ENCODE measurements around the gene KDM2B.

The KDM2B gene

DNA sequence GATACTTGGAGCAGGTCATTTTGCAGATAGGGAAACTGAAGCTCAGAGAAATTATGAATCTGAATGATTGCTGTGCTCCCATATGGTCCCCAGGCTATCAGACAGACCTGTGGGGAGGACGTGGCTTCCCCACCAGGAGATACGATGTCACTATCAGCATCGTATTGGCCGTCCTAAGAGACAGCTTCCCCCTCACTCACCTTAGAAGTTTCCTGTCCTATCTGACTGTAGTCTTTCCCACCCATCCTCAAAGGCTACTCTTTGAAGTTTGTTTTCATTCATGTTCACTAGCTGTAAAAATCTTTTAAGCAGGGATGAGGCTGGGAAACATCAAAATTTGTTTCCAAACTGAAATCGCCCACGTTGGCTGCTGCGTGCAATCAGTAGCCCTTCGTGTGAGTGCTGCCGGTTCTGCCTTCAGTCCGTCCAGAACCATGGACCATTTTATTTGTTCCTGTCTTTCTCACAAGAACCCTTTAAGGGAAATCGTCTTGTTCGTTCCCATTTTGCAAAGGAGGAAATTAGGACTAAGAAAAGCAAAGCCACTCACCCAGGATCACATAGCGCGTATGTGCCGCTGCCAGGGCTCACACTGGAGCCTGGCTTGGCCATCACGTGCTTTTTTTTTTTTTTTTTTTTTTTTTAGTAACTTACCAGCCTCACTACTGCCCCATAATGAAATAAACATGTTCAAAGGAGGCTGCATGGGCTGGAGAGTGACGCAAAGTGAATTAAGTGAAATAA, 1.0 kb upstream of the KDM2B start:
- Histone ChIP-seq H3K27ac (ENCODE audit: low read depth, low read length, poor library complexity, severe bottlenecking) (peak overlapping the region; percentile 57), H2AFZ (ENCODE audit: low read length) (no peak overlapping the region), H4K20me1 (ENCODE audit: insufficient read depth, low read length) (no peaks in the 10 kb centered on the region), H3F3A (ENCODE audit: insufficient read depth, low read length) (no peaks in the 10 kb centered on the region), H3K9ac (ENCODE audit: low read length) (peak overlapping the region; percentile 64; the same call in 1 of the 2 replicates), H3K4me1 (ENCODE audit: insufficient read depth, low read length, severe bottlenecking) (peaks cover 35% of the 10 kb centered on the region), H3K9me2 (ENCODE audit: low read depth, low read length) (no peaks in the 10 kb centered on the region), H3K79me2 (ENCODE audit: insufficient read depth, low read length) (no peaks in the 10 kb centered on the region), H3K36me3 (ENCODE audit: insufficient read depth, low read length) (no peaks in the 10 kb centered on the region), H3K9me3 (ENCODE audit: low read length) (no peaks in the 10 kb centered on the region), H3K27me3 (ENCODE audit: insufficient read depth, low read length) (no peaks in the 10 kb centered on the region), H3K4me3 (ENCODE audit: low read depth, low read length, poor library complexity, severe bottlenecking) (peak overlapping the region; percentile 74), H3K4me2 (ENCODE audit: low read length) (peak overlapping the region; percentile 84)
- TF ChIP-seq EZH2 (IDR thresholded peaks at IDR 0.05; ENCODE audit: borderline replicate concordance, low read length): no peak
- TF ChIP-seq, protein P1, sequence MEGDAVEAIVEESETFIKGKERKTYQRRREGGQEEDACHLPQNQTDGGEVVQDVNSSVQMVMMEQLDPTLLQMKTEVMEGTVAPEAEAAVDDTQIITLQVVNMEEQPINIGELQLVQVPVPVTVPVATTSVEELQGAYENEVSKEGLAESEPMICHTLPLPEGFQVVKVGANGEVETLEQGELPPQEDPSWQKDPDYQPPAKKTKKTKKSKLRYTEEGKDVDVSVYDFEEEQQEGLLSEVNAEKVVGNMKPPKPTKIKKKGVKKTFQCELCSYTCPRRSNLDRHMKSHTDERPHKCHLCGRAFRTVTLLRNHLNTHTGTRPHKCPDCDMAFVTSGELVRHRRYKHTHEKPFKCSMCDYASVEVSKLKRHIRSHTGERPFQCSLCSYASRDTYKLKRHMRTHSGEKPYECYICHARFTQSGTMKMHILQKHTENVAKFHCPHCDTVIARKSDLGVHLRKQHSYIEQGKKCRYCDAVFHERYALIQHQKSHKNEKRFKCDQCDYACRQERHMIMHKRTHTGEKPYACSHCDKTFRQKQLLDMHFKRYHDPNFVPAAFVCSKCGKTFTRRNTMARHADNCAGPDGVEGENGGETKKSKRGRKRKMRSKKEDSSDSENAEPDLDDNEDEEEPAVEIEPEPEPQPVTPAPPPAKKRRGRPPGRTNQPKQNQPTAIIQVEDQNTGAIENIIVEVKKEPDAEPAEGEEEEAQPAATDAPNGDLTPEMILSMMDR (IDR thresholded peaks at IDR 0.05; ENCODE audit: low read length): no peak

DNA sequence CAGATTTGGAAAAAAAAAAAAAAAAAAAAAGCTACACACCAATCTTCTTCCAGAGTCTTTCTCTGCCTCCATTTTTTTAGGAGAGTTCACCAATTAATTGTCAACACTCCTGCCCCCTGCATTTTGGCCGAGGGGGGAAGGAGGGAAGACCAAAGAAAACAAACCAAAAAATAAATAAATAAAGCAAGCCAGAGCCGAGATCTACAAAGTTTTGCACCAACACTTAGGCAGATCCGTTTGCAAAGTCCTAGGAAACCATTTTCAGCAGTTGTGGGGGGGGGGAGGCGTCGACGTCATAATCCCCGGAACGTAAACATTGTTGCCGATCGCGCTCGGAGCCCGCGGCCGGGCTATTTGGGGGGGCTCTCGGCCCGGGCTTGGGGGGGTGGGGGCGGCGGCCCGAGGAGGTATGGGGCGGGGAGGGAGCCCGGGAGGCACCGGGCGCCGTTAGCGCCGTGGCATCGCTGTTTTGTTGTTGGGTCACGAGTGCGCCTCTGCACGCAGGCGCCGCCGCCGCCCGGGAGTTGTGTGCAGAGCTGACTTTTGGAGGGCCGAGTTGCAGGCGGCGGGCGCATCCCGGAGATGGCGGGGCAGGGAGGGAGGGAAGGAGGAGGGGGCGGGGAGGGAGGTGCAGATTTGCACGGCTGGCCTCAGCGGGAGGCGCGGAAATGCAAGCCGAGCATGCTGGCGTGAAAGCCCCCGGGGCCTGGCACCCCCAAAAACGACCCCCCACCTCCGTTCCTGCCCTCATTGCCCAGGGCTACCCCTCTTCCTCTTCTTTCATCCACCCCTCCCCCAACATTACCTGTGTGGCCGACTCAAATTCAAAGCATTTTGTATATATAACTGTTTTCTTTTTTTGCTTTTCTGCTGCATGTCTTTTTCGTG, 598 bp downstream of the KDM2B start:
- TF ChIP-seq, protein P1 (IDR thresholded peaks at IDR 0.05; ENCODE audit: low read length): no peak
- no peak for TF ChIP-seq EZH2 (IDR thresholded peaks at IDR 0.05; ENCODE audit: borderline replicate concordance, low read length)
- Histone ChIP-seq H3K4me3 (ENCODE audit: low read depth, low read length, poor library complexity, severe bottlenecking) (peak overlapping the region; percentile 74), H3K36me3 (ENCODE audit: insufficient read depth, low read length) (0 out of 2 replicates have a peak, but pooled peaks cover 4% of the 10 kb centered on the region), H3K4me1 (ENCODE audit: insufficient read depth, low read length, severe bottlenecking) (peaks cover 35% of the 10 kb centered on the region), H3K9ac (ENCODE audit: low read length) (peak overlapping the region; percentile 64), H3K9me2 (ENCODE audit: low read depth, low read length) (no peaks in the 10 kb centered on the region), H3K27me3 (ENCODE audit: insufficient read depth, low read length) (no peaks in the 10 kb centered on the region), H3K9me3 (ENCODE audit: low read length) (no peaks in the 10 kb centered on the region), H2AFZ (ENCODE audit: low read length) (peak overlapping the region; percentile 69; the same call in 1 of the 2 replicates), H4K20me1 (ENCODE audit: insufficient read depth, low read length) (no peaks in the 10 kb centered on the region), H3K27ac (ENCODE audit: low read depth, low read length, poor library complexity, severe bottlenecking) (peak overlapping the region; percentile 57), H3K79me2 (ENCODE audit: insufficient read depth, low read length) (no peaks in the 10 kb centered on the region), H3F3A (ENCODE audit: insufficient read depth, low read length) (no peaks in the 10 kb centered on the region), H3K4me2 (ENCODE audit: low read length) (peak overlapping the region; percentile 84)

DNA sequence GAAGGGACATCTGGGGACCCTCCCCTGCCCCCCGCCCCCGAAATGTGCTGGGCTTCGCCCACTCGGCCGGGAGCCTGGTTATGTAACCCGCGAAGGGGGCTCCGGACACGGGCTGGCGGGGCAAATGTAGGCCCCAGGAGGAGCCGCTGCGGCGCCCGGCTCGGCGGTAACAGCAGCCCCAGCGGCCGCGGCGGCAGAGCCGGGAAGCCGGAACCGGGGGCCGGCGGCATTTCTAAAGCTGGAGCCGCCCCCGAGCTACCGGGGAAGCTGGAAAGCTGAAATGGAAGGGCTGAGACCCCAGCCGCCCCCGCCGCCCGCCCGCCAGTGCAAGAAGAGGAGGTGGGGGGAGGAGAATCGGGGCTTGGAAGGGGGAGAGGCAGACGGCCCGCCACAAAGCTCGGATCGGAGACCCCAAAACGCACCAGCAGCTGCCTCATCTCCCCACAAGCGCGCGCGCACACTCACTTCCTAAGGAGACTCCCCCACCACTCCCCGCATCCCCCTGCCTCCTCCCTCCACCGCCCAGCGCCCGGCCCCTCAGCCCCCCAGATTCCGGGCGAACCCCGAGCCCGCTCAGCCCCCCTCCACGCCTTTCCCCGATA, 1.5 kb downstream of the KDM2B start:
- Histone ChIP-seq H3K27ac (ENCODE audit: low read depth, low read length, poor library complexity, severe bottlenecking) (peak overlapping the region; percentile 50), H3F3A (ENCODE audit: insufficient read depth, low read length) (no peaks in the 10 kb centered on the region), H3K9ac (ENCODE audit: low read length) (peak overlapping the region; percentile 64), H3K27me3 (ENCODE audit: insufficient read depth, low read length) (no peaks in the 10 kb centered on the region), H3K9me3 (ENCODE audit: low read length) (no peaks in the 10 kb centered on the region), H3K79me2 (ENCODE audit: insufficient read depth, low read length) (no peaks in the 10 kb centered on the region), H3K4me1 (ENCODE audit: insufficient read depth, low read length, severe bottlenecking) (peaks cover 35% of the 10 kb centered on the region), H3K9me2 (ENCODE audit: low read depth, low read length) (no peaks in the 10 kb centered on the region), H3K4me3 (ENCODE audit: low read depth, low read length, poor library complexity, severe bottlenecking) (peak overlapping the region; percentile 74), H2AFZ (ENCODE audit: low read length) (peak overlapping the region; percentile 69; the same call in 1 of the 2 replicates), H4K20me1 (ENCODE audit: insufficient read depth, low read length) (no peaks in the 10 kb centered on the region), H3K36me3 (ENCODE audit: insufficient read depth, low read length) (peaks cover 13% of the 10 kb centered on the region; the same call in 1 of the 2 replicates), H3K4me2 (ENCODE audit: low read length) (peak overlapping the region; percentile 84)
- TF ChIP-seq, protein P1 (IDR thresholded peaks at IDR 0.05; ENCODE audit: low read length): no peak
- no peak for TF ChIP-seq EZH2 (IDR thresholded peaks at IDR 0.05; ENCODE audit: borderline replicate concordance, low read length)
